RWPE2 (cell line): ENCODE results near the gene OTOF.

ENCODE experiments used
- ATAC-seq: fragments of 200-7000 bp; cut with Tn5 transposase; 3 replicates; pipeline ENCODE4 v1.9.1; 2021; ENCODE audit warnings: low read depth
- DNase-seq: peaks from one replicate; pipeline ENCODE4 v3.0.0-alpha.2; 2020; ENCODE audit warnings: low spot score
- H3K27ac ChIP-seq: fragments of 450-650 bp; 2 replicates; pipeline ENCODE4 v1.5.1; 2017; ENCODE audit warnings: mild to moderate bottlenecking; ENCODE audit not compliant: poor library complexity, severe bottlenecking
- H3K27me3 ChIP-seq: fragments of 250-450 bp; sonication (Bioruptor Pico); 2 replicates; pipeline ENCODE4 v1.5.1; 2021; ENCODE audit warnings: mild to moderate bottlenecking, moderate library complexity; ENCODE audit not compliant: insufficient read depth, poor library complexity, severe bottlenecking
- H3K36me3 ChIP-seq: fragments of 250-450 bp; sonication (Bioruptor Pico); 2 replicates; pipeline ENCODE4 v1.5.1; 2020; ENCODE audit warnings: low read depth, mild to moderate bottlenecking, moderate library complexity
- H3K4me1 ChIP-seq: fragments of 250-450 bp; sonication (Bioruptor Pico); 2 replicates; pipeline ENCODE4 v1.5.1; 2021; ENCODE audit warnings: mild to moderate bottlenecking, moderate library complexity; ENCODE audit not compliant: insufficient read depth, poor library complexity, severe bottlenecking
- H3K4me3 ChIP-seq: fragments of 250-450 bp; sonication (Bioruptor Pico); 2 replicates; pipeline ENCODE4 v1.5.1; 2021; ENCODE audit warnings: mild to moderate bottlenecking, moderate library complexity; ENCODE audit not compliant: severe bottlenecking
- H3K9me3 ChIP-seq: fragments of 250-450 bp; sonication (Bioruptor Pico); 2 replicates; pipeline ENCODE4 v1.5.1; 2021; ENCODE audit warnings: mild to moderate bottlenecking, moderate library complexity; ENCODE audit not compliant: severe bottlenecking
- CTCF ChIP-seq: fragments of 450-650 bp; IDR thresholded peaks from one replicate; pipeline ENCODE4 v1.5.1; 2017; ENCODE audit warnings: mild to moderate bottlenecking, moderate library complexity; ENCODE audit not compliant: poor library complexity, severe bottlenecking

The OTOF gene

GRCh38 chr2:26489213-26489850 lies 11.4 kb upstream of the OTOF start:
- H3K27ac ChIP-seq = no peak overlapping the region

GRCh38 chr2:26488463-26489212 lies 10.7 kb upstream of the OTOF start:
- ATAC-seq (no peak), DNase-seq (no peak)
- Histone ChIP-seq H3K36me3 (no peaks in the 10 kb centered on the region), H3K4me1 (no peaks in the 10 kb centered on the region), H3K9me3 (no peaks in the 10 kb centered on the region), H3K27me3 (no peaks in the 10 kb centered on the region), H3K27ac (no peak overlapping the region), H3K4me3 (no peak overlapping the region)
- no peak for TF ChIP-seq CTCF

More at GRCh38 chr2:26489213-26489850, 11.4 kb upstream of the OTOF start:
- no peaks in the 10 kb centered on the region for H3K9me3 ChIP-seq
- H3K27me3 ChIP-seq = no peaks in the 10 kb centered on the region
- H3K4me1 ChIP-seq = no peaks in the 10 kb centered on the region
- ATAC-seq (peak; percentile 24; the same call in 1 of the 3 replicates), DNase-seq (no peak)
- no peaks in the 10 kb centered on the region for H3K36me3 ChIP-seq
- no peak for TF ChIP-seq CTCF
- no peak overlapping the region for H3K4me3 ChIP-seq

GRCh38 chr2:26487192-26487591 lies 9.3 kb upstream of the OTOF start:
- Histone ChIP-seq H3K4me1 (no peaks in the 10 kb centered on the region), H3K9me3 (no peaks in the 10 kb centered on the region), H3K36me3 (no peaks in the 10 kb centered on the region), H3K27me3 (no peaks in the 10 kb centered on the region), H3K4me3 (no peak overlapping the region), H3K27ac (no peak overlapping the region)
- no peak for TF ChIP-seq CTCF
- no peak for DNase-seq
- no peak for ATAC-seq

GRCh38 chr2:26486789-26487188 lies 8.9 kb upstream of the OTOF start:
- no peaks in the 10 kb centered on the region for H3K9me3 ChIP-seq
- H3K27ac ChIP-seq = no peak overlapping the region
- no peaks in the 10 kb centered on the region for H3K36me3 ChIP-seq
- TF ChIP-seq CTCF = no peak
- no peaks in the 10 kb centered on the region for H3K27me3 ChIP-seq
- no peak overlapping the region for H3K4me3 ChIP-seq
- DNase-seq (no peak), ATAC-seq (no peak)
- H3K4me1 ChIP-seq = no peaks in the 10 kb centered on the region
